ENCODE data around the gene TMEM19.

The TMEM19 gene

DNA sequence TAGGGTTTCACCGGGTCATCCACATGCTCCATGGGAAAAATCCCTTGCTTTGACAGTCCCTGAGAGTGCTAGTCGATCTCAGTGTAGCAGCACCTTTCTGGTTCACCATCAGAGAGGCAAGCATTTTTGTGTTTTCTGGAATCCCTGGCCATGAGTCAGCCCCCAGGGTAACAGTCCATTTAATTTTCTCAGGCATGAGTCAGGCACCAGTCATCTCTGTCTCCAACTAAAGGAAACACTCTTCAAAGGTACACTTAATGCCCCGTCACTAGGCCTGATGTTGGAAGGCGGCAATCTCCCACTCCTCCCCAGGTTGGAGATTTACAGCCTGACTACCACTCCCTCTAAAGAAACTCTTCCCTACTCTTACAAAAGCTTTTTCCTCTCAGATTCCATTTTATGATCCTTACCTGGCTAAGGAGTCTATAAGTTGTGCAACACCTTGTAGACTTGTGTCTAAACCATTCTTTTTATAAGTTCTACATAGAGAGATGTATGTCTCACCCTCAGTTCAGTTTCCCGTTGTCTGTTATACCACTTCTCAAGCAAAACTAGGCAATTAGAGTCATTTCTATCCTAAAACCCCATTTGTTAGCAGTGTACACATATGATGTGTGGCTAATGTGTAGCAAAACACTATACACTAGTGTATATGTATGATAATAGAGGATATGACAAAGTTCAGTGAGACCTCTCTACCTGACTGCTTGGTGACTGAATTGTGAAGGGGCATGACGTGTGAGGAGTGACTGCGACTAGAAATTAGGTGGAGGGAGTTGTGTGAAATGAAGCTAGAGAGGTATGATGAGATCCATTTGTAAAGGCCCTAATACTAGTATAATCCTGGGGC is 24.6 kb downstream of the TMEM19 start:
- in situ Hi-C loops (cut with MboI; ENCODE audit: low sequenced_read_pairs) = no loop called here

DNA sequence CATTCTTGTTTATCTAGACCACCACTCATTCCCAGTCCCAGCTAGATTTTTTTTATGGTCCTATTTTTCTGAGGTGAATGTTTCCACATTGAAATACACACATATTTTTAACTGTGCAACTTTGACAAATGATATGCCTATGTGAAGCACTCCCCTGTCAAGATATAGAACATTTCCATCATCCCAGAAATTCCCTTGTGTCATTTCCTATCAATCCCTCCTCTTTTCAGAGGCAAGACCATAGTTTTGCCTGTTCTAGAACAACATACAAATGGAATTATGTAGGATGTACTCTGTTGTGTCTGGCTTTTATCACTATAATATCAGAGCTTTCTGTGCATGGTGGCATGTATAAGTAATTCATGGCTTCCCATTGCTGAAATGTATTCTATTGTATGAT is 32.7 kb downstream of the TMEM19 start:
- in situ Hi-C loops (cut with MboI; ENCODE audit: low sequenced_read_pairs) = no loop called here

DNA sequence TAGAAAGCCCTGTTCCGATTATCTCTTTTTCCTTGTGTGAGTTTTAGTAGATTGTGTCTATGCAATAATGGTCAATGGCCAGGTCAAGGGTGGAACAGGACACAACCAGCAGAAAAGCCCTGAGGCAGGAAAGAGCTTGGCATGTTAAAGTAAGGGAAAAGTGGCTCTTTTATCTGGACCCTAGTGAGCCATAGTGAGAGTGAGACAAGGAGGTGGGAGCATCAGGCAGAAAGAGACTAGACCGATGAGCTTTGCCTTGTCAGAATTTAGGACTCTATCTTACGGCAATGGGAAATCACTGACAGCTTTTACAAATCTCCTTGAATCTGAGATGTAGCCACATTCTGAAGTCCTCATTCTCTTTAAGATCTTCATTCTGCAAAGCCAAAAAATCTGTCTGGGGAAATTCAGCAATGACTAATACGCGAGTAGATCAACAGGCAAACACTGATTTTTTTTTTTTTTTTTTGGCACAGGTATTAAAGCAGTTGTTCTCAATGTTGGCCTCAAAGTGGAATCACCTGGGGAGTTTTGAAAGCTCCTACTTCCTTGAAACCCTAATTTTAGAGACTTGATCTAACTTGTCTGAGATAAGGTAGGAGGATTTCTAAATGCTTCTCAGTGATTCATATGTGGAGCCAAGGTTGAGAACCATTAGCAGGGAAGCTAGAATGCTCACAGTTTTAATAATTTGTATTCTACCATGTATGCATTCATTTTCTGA is 33.9 kb downstream of the TMEM19 start:
- in situ Hi-C loops (cut with MboI; ENCODE audit: low sequenced_read_pairs) = no loop called here

DNA sequence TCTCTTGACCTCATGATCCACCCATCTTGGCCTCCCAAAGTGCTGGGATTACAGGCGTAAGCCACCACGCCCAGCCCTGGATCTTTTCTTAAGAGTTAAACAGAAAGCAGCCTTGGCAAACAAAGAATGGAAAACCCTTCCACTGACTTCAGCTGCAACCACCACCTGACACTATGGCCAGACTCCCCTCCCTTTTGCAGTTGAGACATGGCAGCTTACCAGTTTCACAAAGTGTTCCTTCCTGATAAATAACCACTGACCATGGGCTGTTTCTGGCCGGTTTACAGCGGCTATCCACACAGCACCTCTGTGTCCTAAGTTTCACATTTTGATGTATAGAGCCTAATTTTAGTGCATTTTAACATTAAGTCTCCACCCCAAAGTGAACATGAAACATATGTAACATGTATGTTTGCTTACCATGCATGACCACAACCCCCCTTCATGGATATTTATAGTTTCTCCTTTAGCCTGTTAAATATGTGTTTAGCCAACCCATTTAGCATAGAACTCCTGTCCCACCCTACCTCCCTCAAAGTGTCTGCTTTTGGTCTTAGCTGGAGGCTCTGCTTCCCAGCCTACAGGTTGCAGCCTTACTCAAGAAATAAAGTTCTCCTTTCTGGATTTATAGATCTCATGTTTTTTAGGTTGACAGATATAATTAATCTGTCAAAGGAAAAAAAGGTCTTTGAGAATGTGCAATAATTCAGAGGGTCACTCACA is 36.1 kb downstream of the TMEM19 start:
- in situ Hi-C loops (cut with MboI; ENCODE audit: low sequenced_read_pairs) = no loop called here

DNA sequence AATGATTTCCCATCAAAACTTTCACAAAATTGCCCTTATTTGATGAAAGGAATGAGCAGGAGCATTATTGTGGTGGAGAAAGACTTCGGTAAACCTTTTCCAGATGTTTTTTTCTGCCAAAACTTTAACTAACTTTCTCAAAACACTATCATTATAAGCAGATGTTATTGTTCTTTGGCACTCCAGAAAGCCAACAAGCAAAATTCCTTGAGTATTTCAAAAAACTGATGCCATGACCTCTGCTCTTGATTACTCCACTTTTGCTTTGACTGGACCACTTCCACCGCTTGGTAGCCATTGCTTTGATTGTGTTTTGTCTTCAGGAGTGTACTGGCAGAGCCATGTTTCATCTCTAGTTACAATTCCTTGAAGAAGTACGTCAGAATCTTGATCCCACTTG is 39.1 kb downstream of the TMEM19 start:
- in situ Hi-C loops (cut with MboI; ENCODE audit: low sequenced_read_pairs) = loop anchor here (25.0 kb wide), 1 partner anchor 313 kb away; no protein-coding TSS in a partner anchor

DNA sequence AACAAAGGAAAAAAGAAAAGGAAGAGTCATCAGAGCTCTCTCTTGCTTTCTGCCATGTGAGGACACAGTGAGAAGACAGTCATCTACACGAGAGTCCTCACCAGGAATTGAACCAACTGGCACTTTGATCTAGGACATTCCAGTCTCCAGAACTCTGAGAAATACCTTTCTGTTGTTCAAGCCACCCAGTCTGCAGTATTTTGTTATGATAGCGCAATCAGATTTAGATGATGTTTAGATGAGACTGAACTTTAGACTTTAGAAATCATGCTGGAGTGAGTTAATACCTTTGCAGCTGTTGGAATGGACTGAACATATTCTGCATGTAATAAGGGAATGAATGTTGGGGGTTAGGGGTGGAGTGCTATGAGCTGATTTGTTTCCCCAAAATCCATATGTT is 40.7 kb downstream of the TMEM19 start:
- in situ Hi-C loops (cut with MboI; ENCODE audit: low sequenced_read_pairs) = loop anchor here (25.0 kb wide), 1 partner anchor 314 kb away; no protein-coding TSS in a partner anchor

DNA sequence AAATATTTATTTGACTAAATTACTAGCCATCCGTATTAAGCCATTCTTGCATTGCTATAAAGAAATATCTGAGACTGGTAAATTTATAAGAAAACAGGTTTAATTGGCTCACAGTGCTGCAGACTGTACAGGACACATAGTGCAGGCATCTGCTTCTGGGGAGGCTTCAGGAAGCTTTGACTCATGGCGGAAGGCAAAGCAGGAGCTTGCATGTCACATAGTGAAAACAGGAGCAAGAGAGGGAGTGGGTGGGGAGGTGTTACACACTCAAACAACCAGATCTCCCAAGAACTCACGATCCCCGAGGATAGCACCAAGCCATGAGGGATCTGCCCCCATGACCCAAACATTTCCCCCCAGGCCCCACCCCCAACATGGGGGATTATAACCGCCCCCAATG is 42.1 kb downstream of the TMEM19 start:
- in situ Hi-C loops (cut with MboI; ENCODE audit: low sequenced_read_pairs) = loop anchor here (25.0 kb wide), 1 partner anchor 316 kb away; no protein-coding TSS in a partner anchor

DNA sequence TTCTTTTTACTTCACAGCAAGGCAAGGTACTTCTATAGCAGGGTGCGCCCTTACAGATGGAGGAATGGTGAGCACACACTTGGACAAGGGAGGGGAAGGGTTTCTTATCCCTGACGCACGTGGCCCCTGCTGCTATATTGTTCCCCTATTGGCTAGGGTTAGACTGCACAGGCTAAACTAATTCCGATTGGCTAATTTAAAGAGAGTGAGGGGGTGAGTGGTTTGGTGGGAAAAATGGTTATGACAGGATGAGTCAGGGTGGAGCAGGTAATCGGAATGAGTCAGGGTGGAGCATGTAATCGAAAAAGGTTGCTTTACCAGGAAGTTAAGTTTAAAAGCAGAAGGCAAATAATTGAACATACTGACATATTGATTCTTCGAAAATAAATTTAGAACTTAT is 45.1 kb downstream of the TMEM19 start:
- in situ Hi-C loops (cut with MboI; ENCODE audit: low sequenced_read_pairs) = loop anchor here (25.0 kb wide), 1 partner anchor 319 kb away; no protein-coding TSS in a partner anchor

DNA sequence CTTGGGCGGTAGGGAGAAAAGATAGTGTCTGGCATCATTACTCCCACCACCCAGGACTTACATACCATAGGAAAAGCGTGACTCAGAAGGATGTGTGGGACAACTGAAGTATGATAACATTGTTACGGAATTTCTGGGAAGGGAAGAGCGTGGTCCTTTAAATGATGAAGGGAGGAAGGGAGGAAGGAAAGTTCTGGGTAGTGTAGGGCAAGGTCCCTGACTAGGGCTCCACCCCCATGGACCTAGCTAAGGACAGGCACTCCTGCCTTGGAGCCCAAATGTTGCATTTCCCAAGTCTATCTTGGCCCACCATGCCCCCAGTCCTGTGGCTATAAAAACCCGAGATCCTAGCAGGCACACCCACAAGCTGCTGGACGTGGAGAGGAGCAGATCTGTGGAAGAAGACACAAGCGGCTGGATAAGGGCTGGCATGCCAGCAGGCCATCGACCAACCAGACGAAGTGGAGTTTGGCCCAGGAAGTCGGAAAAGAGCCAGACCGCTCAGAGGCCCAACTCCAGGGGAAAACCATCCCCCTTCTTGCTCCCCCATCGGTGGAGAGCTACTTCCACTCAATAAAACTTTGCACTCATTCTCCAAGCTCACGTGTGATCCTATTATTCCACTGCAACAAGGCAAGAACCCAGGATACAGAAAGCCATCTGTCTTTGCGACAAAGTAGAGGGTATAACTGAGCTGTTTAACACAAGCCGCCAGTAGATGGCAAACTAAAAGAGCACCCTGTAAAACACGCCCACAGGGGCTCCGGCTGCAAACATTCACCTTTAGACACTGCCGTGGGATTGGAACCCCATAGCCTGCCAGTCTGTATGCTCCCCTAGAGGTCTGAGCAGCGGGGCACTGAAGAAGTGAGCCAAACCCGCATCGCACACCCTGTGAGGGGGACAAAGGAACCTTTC is 45.8 kb downstream of the TMEM19 start:
- in situ Hi-C loops (cut with MboI; ENCODE audit: low sequenced_read_pairs) = loop anchor here (25.0 kb wide), 1 partner anchor 319 kb away; no protein-coding TSS in a partner anchor

DNA sequence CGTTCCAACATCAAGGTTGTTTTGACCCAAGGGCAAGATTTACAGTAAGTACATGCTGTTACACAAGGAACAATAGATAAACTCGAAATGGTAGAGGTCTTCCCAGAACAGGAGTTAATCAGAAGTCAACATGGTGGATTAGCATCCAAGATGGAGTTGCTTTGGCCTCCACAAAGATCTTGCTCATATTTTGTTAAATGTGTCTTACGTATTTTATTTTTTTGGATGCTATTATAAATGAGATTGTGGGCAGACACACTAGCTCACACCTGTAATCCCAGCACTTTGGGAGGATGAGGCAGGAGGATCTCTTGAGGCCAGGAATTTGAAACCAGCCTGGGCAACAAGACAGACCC is 46.5 kb downstream of the TMEM19 start:
- in situ Hi-C loops (cut with MboI; ENCODE audit: low sequenced_read_pairs) = loop anchor here (25.0 kb wide), 1 partner anchor 320 kb away; no protein-coding TSS in a partner anchor

DNA sequence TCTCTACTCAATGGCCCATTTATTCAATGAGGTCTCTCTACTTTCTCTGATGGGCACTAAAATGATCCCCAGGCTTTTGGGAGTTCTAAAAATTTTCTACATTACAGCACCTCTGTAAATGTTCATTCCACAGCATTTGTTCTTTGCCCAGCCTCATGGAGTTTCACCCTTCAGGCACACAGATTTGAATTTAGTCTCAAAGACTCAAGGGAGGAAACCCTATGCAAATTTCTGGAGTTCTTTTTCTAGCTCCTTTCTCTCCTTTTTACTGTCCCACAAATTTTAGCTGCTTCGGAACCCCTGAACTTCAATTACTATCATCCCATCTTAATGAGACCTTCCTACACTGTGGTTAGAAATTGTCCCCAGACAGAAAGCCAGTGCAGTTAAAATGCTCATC is 51.3 kb downstream of the TMEM19 start:
- in situ Hi-C loops (cut with MboI; ENCODE audit: low sequenced_read_pairs) = loop anchor here (25.0 kb wide), 1 partner anchor 325 kb away; no protein-coding TSS in a partner anchor

DNA sequence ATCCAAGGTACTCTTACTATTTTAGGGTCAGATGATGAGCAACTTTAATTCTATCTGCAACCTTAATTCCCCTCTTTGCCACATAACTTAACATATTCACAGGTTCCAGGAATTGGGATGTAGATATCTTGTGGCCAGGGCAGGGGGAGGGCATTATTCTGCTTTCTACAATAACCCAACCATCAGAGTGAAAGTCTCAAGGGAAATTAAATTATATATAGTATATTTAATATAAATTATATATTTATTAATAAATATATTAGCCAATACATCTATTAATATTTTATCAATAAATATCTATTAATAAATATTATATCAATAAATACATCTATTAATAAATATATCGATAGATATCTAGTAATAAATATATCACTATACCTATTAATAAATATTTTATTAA is 57.1 kb downstream of the TMEM19 start:
- in situ Hi-C loops (cut with MboI; ENCODE audit: low sequenced_read_pairs) = loop anchor here (25.0 kb wide), 1 partner anchor 331 kb away; no protein-coding TSS in a partner anchor

DNA sequence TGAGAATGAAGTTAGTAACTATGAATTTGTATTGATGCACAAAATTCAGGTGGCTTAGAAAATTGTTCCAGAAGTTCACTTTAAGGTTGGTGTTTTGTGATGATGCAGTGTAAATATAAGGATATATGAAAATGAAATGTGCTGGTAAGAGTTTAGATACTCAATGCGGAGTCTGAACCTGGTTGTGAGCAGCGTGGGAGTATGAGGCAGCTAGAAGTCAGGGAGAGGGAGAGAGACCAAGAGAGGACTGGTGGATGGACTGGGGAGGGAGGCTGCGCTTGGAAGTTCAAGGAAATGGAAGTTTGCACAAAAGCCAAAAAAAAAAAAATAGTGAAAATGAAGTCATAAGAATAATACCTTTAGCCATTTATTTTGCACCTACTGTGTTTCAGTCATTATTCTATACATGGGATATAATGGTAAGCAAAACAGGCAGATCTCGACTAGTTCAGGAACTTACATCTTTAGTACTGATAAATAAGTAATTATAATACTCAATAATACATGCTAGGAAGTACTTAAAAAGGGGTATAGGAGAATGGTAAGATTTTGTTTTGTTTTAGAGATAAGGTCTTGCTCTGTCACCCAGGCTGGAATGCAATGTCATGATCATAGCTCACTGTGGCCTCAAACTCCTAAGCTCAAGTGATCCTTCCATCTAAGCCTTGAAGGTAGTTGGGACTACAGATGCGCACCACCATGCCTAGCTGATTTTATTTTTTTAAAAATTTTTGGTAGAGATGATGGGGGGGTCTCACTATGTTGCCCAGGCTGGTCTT is 58.8 kb downstream of the TMEM19 start:
- in situ Hi-C loops (cut with MboI; ENCODE audit: low sequenced_read_pairs) = loop anchor here (25.0 kb wide), 1 partner anchor 332 kb away; no protein-coding TSS in a partner anchor

DNA sequence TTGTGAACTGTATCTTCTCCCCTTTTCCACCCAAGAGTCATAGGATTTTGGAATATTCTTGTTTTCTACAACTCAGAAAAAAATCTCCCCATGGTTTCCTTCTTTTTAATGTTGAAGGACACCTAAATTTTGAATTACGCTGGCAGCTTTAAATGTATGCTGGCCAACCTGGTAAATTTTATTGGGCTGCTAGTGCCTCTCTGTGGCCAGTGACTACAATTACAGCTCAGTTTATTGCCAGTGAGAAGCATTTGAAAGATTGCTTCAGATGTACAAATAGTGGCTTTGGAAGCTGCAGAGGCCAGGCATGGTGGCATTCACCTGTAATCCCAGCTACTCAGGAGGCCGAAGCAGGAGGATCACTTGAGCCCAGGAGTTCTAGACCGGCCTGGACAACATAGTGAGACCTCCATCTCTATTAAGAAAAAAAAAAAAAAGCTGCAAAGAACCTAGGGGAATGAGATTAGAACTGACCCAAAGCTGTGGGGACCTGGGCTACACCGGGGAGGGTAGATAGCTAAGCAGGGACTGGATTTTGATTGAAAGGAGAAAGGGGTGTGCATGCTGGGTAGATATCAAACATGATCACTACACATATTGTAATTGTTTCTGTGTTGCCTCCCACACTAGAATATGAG is 61.2 kb downstream of the TMEM19 start:
- in situ Hi-C loops (cut with MboI; ENCODE audit: low sequenced_read_pairs) = loop anchor here (25.0 kb wide), 1 partner anchor 335 kb away; no protein-coding TSS in a partner anchor

DNA sequence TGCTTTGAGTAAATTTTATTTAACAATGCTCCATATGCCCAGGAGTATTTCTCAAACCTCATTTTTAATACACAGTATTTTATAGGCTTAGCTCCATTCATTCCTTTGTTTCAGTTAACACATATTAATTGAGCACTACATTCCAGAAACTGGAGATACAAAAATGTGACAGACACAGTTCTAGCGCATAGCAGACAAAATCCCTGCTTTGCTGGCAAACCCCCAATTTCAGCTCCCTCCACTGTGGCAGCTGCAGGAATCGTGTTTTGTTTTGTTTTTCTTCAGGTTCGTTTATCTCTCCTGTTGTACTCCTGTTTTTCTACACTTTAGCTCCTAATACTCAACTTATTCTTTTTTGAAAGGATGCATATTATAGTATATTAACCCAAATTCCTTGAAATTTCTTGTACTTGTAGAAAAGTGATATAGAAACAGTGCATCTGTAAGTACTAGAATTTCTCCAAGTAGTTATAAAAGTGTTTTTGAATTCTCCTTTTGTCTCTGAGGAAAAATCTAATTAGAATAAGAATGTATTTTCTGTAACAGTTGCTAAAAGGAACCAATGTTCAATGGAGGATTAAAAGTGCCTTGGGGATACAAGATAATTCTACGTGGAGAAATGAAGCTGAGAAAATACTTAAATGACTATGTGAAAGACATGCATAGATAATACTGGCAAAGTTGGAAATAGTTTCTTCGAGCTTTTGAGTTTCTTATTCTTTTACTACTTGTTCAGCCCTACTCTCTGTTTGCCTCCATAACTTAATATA is 62.4 kb downstream of the TMEM19 start:
- in situ Hi-C loops (cut with MboI; ENCODE audit: low sequenced_read_pairs) = loop anchor here (25.0 kb wide), 1 partner anchor 336 kb away; no protein-coding TSS in a partner anchor

DNA sequence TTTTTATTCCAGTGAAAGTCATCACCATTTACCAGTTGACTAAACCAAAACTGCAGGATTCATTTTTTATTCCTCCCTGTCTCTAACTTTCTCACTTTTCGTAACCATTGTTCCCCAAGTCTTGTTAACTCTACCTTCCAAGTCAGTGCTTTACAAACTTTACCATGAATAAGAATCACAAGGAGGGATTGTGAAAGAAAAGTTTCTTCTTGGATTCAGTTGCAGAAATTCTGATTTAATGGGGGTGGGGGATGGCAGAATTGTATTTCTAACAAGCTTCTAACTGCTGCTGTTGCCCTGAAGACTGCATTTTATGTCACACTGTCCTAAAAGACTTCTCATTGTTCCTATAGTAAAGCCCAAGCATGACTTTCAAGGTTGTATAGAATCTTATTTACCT is 63.8 kb downstream of the TMEM19 start:
- in situ Hi-C loops (cut with MboI; ENCODE audit: low sequenced_read_pairs) = loop anchor here (25.0 kb wide), 1 partner anchor 337 kb away; no protein-coding TSS in a partner anchor

DNA sequence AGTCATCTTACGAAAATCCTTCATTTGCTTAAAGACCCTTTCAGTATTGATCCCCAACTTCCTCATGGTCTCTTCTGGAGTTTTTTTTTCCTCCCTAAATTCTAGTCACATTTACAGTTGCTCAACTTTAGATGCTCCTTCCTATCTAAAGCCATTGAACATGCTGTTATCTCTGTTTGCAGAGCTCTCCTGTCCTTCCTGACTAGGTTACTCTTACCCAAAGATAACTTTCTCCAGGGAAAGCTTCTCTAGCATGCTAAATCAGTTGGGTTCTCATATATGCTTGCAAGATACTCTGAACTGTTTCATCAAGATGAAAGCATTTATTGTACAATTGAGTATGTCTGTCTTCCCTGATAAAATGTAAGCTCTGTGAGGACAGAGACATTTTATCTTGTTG is 67.0 kb downstream of the TMEM19 start:
- in situ Hi-C loops (cut with MboI; ENCODE audit: low sequenced_read_pairs) = no loop called here

Measured in HL-60/S4 treated with phorbol 12-myristate 13-acetate at 8.2 ng/mL for 4 days and 3 days (cell line).